ENCODE data around the gene CPNE5. TPM values are rescaled to one million over a fixed set of nuclear protein-coding genes. Genes with fewer than 3 reads are reported as not detected.

Gene CPNE5
- total RNA-seq, 4 donors from 2014 or later = 0.19 to 1.3 (median 0.59) TPM

GRCh38 chr6:36728289-36729160 lies 110.7 kb downstream of the CPNE5 start:
- no peak for TF ChIP-seq CTCF (IDR thresholded peaks at IDR 0.05; ENCODE audit: low read depth)

DNA sequence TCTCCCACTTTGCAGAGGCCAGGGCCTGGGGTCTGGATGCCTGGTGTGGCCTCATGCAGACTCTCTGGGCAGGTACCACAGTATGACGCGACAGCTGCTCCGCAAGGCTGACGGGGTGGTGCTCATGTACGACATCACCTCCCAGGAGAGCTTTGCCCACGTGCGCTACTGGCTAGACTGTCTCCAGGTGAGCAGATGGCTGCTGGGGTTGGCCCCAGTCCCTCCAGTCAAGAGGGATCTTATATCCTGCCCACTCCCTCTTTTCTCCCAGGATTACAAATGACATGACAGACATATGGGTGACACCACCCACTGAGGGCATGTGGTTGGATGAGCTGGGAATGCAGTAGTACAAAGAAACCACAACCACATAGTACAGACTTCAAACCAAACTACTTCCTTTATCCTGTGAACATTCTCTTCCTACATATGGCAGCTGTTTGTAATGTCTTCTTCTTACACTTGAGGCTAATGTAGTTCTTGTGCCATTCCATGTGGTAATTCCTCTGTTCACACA lies 111.7 kb downstream of the CPNE5 start:
- no peak for TF ChIP-seq CTCF (IDR thresholded peaks at IDR 0.05; ENCODE audit: low read depth)

DNA sequence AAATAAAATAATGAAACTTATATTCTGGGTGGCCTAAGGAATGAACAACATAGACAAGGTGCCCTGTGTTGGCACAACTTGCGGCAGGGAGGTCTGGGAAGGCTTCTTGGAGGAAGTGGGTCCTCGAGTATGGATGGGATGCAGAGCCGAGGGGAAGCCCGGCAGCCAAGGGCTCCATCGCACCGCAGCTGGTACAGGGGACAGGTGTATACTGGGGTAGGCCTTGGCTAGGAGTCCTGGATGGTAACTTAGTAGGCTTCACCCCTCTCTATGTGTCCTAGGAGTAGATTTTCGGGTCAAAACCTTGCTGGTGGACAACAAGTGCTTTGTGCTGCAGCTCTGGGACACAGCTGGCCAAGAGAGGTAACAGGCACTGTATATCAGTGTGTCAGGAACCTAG lies 113.7 kb downstream of the CPNE5 start:
- TF ChIP-seq CTCF (IDR thresholded peaks at IDR 0.05; ENCODE audit: low read depth) = no peak

GRCh38 chr6:36724514-36725390 lies 114.5 kb downstream of the CPNE5 start:
- TF ChIP-seq CTCF (IDR thresholded peaks at IDR 0.05; ENCODE audit: low read depth) = no peak

DNA sequence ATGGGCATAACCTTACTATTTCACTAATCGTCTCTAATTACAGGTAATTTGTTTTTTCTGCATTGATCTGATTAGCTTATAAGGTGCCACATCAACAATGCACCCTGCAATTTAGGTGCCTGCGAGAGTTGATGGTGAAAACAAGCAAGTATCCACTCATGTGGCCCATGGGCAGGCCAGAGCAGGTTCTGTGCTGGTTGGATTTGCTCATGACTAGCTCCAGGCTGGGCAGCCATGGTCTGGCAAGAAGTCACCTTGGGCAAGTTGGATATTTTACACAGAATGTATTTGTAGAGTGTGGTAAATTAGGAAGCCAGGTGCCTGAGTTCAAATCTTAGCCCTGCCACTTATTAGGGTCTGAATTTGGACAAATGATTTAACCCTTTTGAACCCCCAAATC lies 116.4 kb downstream of the CPNE5 start:
- TF ChIP-seq CTCF (IDR thresholded peaks at IDR 0.05; ENCODE audit: low read depth) = no peak

GRCh38 chr6:36722365-36722764 lies 116.9 kb downstream of the CPNE5 start:
- TF ChIP-seq CTCF (IDR thresholded peaks at IDR 0.05; ENCODE audit: low read depth) = no peak

All from subcutaneous adipose tissue (tissue), 4 donors.